Mesenchymal stem cell (in vitro differentiated cells and primary cell): ENCODE results near the gene DLEC1.
A peak's percentile ranks its signal among the peaks of the same experiment; 100 is the strongest.

Source experiments
- DNase-seq: peaks from one replicate; pipeline ENCODE4 v3.0.0-alpha.2; 2013
- H2AFZ ChIP-seq: one replicate; pipeline ENCODE4 v1.6.1; 2013; ENCODE audit warnings: low read depth, mild to moderate bottlenecking, control low read depth, inconsistent platforms, low read length, moderate library complexity
- H2AK5ac ChIP-seq: 2 replicates; pipeline ENCODE4 v1.6.1; 2013; ENCODE audit warnings: low read length, moderate library complexity, mild to moderate bottlenecking, inconsistent platforms; ENCODE audit not compliant: severe bottlenecking
- H2BK120ac ChIP-seq: one replicate; pipeline ENCODE4 v1.6.1; 2013; ENCODE audit warnings: low read depth, mild to moderate bottlenecking, inconsistent platforms, low read length, moderate library complexity
- H2BK12ac ChIP-seq, 2 experiments: one replicate each; pipeline ENCODE4 v1.6.1; 2013; ENCODE audit warnings: inconsistent platforms in 2 of 2, low read length in 2 of 2, mild to moderate bottlenecking in 2 of 2, moderate library complexity in 2 of 2, control low read depth in 1 of 2
- H2BK15ac ChIP-seq: one replicate; pipeline ENCODE4 v1.6.1; 2013; ENCODE audit warnings: mild to moderate bottlenecking, low read depth, inconsistent platforms; ENCODE audit not compliant: poor library complexity, severe bottlenecking
- H2BK5ac ChIP-seq: 2 replicates; pipeline ENCODE4 v1.6.1; 2013; ENCODE audit warnings: low read depth, mild to moderate bottlenecking, low read length, control low read depth, inconsistent platforms; ENCODE audit not compliant: poor library complexity, severe bottlenecking
- H3K14ac ChIP-seq, 2 experiments: one replicate each; pipeline ENCODE4 v1.6.1; 2013; ENCODE audit warnings: inconsistent platforms in 2 of 2, low read length in 2 of 2, control low read depth in 1 of 2, mild to moderate bottlenecking in 1 of 2, moderate library complexity in 1 of 2
- H3K18ac ChIP-seq, 2 experiments: one replicate each; pipeline ENCODE4 v1.6.1; 2013; ENCODE audit warnings: inconsistent platforms in 2 of 2, low read length in 2 of 2, control low read depth in 1 of 2, low read depth in 1 of 2, mild to moderate bottlenecking in 1 of 2
- H3K23ac ChIP-seq, 2 experiments: one replicate each; pipeline ENCODE4 v1.6.1; 2013; ENCODE audit warnings: inconsistent platforms in 2 of 2, low read length in 2 of 2, mild to moderate bottlenecking in 2 of 2, moderate library complexity in 2 of 2, control low read depth in 1 of 2
- H3K27ac ChIP-seq: 2 replicates; pipeline ENCODE4 v1.5.1; 2013; ENCODE audit warnings: mild to moderate bottlenecking, moderate library complexity, low read length, control low read depth, inconsistent platforms; ENCODE audit not compliant: poor library complexity, severe bottlenecking
- H3K27me3 ChIP-seq, 2 experiments: 2 replicates each; pipeline versions ENCODE4 v1.6.1 to v1.7.0; 2013; ENCODE audit warnings: low read length in 2 of 2, mild to moderate bottlenecking in 2 of 2, moderate library complexity in 2 of 2, control low read depth in 1 of 2, inconsistent platforms in 1 of 2; ENCODE audit not compliant: control insufficient read depth in 1 of 2, insufficient read depth in 1 of 2
- H3K36me3 ChIP-seq, 2 experiments: 2 replicates each; pipeline versions ENCODE4 v1.6.1 to v1.7.0; 2013; ENCODE audit warnings: low read length in 2 of 2, control low read depth in 1 of 2, inconsistent platforms in 1 of 2, low read depth in 1 of 2, mild to moderate bottlenecking in 1 of 2; ENCODE audit not compliant: insufficient read depth in 2 of 2, control insufficient read depth in 1 of 2
- H3K4ac ChIP-seq, 2 experiments: one replicate each; pipeline ENCODE4 v1.6.1; 2013; ENCODE audit warnings: inconsistent platforms in 2 of 2, low read length in 2 of 2, mild to moderate bottlenecking in 2 of 2, moderate library complexity in 2 of 2, control low read depth in 1 of 2, low read depth in 1 of 2
- H3K4me1 ChIP-seq: 2 replicates; pipeline ENCODE4 v1.6.1; 2013; ENCODE audit warnings: low read depth, low read length, control low read depth; ENCODE audit not compliant: control insufficient read depth, insufficient read depth
- H3K4me2 ChIP-seq: 2 replicates; pipeline ENCODE4 v1.6.1; 2013; ENCODE audit warnings: low read length, mild to moderate bottlenecking, inconsistent platforms; ENCODE audit not compliant: poor library complexity, severe bottlenecking
- H3K4me3 ChIP-seq, 2 experiments: 2 replicates each; pipeline versions ENCODE4 v1.5.1 to v1.7.0; 2013; ENCODE audit warnings: low read length in 2 of 2, mild to moderate bottlenecking in 2 of 2, control low read depth in 1 of 2, low read depth in 1 of 2; ENCODE audit not compliant: insufficient read depth in 1 of 2
- H3K79me1 ChIP-seq: replicated peaks from 2 replicates; pipeline ENCODE4 v1.6.1; 2013; ENCODE audit warnings: mild to moderate bottlenecking, control low read depth, low read length, inconsistent platforms; ENCODE audit not compliant: poor library complexity, severe bottlenecking
- H3K9ac ChIP-seq: 2 replicates; pipeline ENCODE4 v1.7.0; 2013; ENCODE audit warnings: mild to moderate bottlenecking, low read length, moderate library complexity
- H3K9me3 ChIP-seq: 2 replicates; pipeline ENCODE4 v1.7.0; 2013; ENCODE audit warnings: mild to moderate bottlenecking, low read length; ENCODE audit not compliant: control insufficient read depth
- H4K8ac ChIP-seq: one replicate; pipeline ENCODE4 v1.6.1; 2013; ENCODE audit warnings: inconsistent platforms, mild to moderate bottlenecking, low read length, moderate library complexity
- H4K91ac ChIP-seq: one replicate; pipeline ENCODE4 v1.6.1; 2013; ENCODE audit warnings: mild to moderate bottlenecking, low read length, inconsistent platforms
- WGBS: methylation state at CpG from one replicate; pipeline ENCODE4 v1.1.7; 2013; ENCODE audit warnings: mixed read lengths; 5-methylcytosine and 5-hydroxymethylcytosine counted together

Gene DLEC1

DNA sequence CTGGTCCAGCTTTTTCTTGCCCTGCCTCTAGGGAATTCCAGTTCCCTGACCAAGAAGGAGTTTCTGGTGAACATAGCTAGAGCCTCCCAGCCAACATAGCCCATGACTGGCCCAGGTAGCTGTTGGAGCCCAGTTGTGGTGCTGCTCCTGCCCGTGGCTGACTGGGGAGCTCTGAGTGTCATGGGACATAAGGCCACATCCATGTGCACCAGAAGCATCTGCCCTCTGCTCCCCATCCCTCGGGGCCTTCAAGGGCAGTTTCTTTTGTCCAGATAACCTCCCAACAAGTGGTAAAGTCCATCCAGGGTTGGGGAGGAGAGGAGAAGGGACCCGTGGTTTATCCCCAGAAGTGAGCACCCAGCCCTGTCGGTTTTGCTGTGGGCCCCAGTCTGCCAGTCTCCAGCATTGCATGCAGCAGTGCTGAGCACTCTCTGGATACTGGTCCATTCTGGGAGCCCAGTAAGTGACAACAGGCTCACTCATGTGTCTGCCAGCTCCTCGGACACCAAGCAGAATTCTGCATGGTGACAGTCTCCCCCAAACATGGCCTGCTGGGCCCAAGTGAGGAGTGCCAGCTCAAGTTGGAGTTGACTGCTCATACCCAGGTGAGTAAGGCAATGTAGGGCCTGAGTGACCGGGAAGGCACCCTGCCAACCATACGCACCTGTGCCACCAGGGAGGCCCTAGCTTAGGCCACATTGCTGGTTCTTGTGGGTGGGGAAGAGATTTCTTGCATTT lies 69.1 kb downstream of the DLEC1 start:
- H3K23ac ChIP-seq, result peak overlapping the region in 1 of 2 experiments; percentile 64
- no peak overlapping the region for H3K4ac ChIP-seq
- DNase-seq, result no peak
- no peak overlapping the region for H2BK5ac ChIP-seq
- H3K18ac ChIP-seq, result no peak overlapping the region
- H3K9me3 ChIP-seq, result peaks cover 16% of the 10 kb centered on the region
- no peak overlapping the region for H2AK5ac ChIP-seq
- H2BK15ac ChIP-seq, result no peak overlapping the region
- H3K4me3 ChIP-seq, result no peak overlapping the region
- H4K91ac ChIP-seq, result no peak overlapping the region
- no peak overlapping the region for H3K14ac ChIP-seq
- no peak overlapping the region for H3K4me2 ChIP-seq
- H3K9ac ChIP-seq, result no peak overlapping the region
- H4K8ac ChIP-seq, result no peak overlapping the region
- no peaks in the 10 kb centered on the region for H3K4me1 ChIP-seq
- no peak overlapping the region for H2BK120ac ChIP-seq
- H3K27me3 ChIP-seq, result peaks cover 2 to 7% of the 10 kb centered on the region in 2 experiments
- no peaks in the 10 kb centered on the region for H3K79me1 ChIP-seq
- no peak overlapping the region for H3K27ac ChIP-seq
- H2BK12ac ChIP-seq, result no peak overlapping the region
- WGBS, result 85% methylated on average over 7 of the region's 7 CpGs
- no peak overlapping the region for H2AFZ ChIP-seq
- no peaks in the 10 kb centered on the region for H3K36me3 ChIP-seq

DNA sequence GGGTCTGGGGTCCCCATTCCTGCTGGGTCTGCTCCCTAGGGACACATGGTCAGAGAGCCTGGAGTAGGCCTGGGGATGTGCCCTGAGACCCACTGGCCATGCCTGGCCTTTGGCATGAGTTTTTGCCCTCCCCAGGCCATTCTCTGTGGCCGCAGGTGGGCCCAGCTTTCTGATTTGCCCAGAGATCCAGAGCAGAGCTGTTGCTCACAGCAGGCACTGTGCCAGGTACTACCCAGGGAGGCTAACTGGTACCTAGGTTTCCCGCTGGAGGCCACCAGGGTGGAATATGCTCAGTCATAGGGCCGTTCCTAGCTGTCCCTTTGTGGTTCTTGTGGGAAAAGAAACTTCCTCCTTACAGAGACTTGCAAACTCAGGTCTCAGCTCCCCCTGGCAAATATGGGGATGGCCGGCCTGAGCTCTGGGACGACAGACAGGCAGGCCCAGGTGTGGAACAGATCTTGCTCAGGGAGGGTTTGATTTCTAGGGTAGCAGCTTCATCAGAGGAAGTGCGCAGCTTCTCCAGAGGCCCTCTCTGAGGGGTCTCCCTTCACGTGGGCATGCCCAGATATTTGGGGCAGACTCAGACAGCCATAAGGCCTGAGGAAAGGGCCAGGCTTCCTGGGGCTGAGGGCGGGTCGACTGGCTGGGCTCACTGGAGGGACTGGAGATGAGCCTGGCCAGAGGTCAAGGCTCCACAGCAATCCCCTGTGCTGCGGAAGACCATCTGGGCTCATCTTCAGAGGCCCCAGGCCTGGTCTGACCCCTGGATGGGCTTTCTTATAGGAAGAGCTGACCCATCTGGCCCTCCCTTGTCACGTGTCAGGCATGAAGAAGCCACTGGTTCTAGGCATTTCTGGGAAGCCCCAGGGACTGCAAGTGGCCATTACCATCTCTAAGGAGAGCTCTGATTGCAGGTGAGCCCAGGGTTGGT lies 69.9 kb downstream of the DLEC1 start:
- H3K27ac ChIP-seq, result no peak overlapping the region
- peaks cover 0 to 7% of the 10 kb centered on the region in 2 experiments for H3K27me3 ChIP-seq
- no peak overlapping the region for H2BK15ac ChIP-seq
- H2AK5ac ChIP-seq, result no peak overlapping the region
- no peak overlapping the region for H2BK5ac ChIP-seq
- no peak overlapping the region for H4K8ac ChIP-seq
- no peak overlapping the region for H4K91ac ChIP-seq
- no peaks in the 10 kb centered on the region for H3K79me1 ChIP-seq
- H2AFZ ChIP-seq, result no peak overlapping the region
- H3K9ac ChIP-seq, result no peak overlapping the region
- H3K4me1 ChIP-seq, result no peaks in the 10 kb centered on the region
- no peak overlapping the region for H3K4ac ChIP-seq
- no peak for DNase-seq
- no peaks in the 10 kb centered on the region for H3K36me3 ChIP-seq
- no peak overlapping the region for H3K4me2 ChIP-seq
- H3K23ac ChIP-seq, result peak overlapping the region in 1 of 2 experiments; percentile 64
- H2BK12ac ChIP-seq, result no peak overlapping the region
- H3K18ac ChIP-seq, result no peak overlapping the region
- H3K9me3 ChIP-seq, result peaks cover 16% of the 10 kb centered on the region
- H2BK120ac ChIP-seq, result no peak overlapping the region
- H3K14ac ChIP-seq, result no peak overlapping the region
- H3K4me3 ChIP-seq, result no peak overlapping the region
- WGBS, result 87% methylated on average over 10 of the region's 11 CpGs

DNA sequence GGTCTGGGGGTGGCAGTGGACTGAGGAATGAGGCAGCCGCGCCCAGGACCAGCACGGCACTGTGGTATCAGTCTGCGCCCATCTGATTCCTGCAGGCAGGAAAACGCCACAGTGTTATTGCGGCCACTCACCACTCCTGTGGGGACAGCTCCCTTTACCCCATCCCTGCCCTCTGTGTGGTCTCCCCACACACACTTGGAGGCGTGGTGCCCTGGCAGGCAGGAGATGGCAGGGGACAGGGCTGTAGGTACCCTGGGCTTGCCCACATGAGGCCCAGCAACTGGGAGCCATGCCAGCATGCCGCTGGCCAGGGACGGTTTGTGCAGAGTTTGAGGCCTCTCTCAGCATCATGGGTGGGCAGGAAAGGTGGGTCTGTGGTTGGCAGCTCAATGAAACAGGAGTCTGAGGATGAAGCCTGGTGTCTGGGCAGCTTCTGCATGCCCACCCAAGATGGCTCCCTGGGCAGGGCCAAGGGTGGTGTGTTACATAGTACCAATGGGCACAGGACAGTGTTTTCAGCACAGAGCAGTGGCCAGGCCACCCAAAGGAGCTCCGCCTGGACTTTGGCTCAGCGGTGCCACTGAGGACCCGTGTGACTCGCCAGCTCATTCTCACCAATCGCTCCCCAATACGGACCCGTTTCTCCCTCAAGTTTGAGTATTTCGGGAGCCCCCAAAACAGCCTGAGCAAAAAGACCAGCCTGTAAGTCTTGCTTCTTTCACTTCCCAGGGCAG lies 70.7 kb downstream of the DLEC1 start:
- no peak overlapping the region for H2BK5ac ChIP-seq
- H3K9ac ChIP-seq, result no peak overlapping the region
- 94% methylated on average over 17 of the region's 17 CpGs for WGBS
- no peak overlapping the region for H4K8ac ChIP-seq
- H3K18ac ChIP-seq, result no peak overlapping the region
- DNase-seq, result no peak
- H2BK12ac ChIP-seq, result no peak overlapping the region
- no peak overlapping the region for H3K4me3 ChIP-seq
- no peak overlapping the region for H3K27ac ChIP-seq
- H3K14ac ChIP-seq, result peak overlapping the region in 1 of 2 experiments; percentile 13
- H3K27me3 ChIP-seq, result peaks cover 0 to 10% of the 10 kb centered on the region in 2 experiments
- H4K91ac ChIP-seq, result no peak overlapping the region
- H3K36me3 ChIP-seq, result no peaks in the 10 kb centered on the region
- peaks cover 3% of the 10 kb centered on the region for H3K4me1 ChIP-seq
- no peak overlapping the region for H2AK5ac ChIP-seq
- H2BK120ac ChIP-seq, result no peak overlapping the region
- H3K79me1 ChIP-seq, result no peaks in the 10 kb centered on the region
- H3K9me3 ChIP-seq, result peaks cover 14% of the 10 kb centered on the region
- H2AFZ ChIP-seq, result no peak overlapping the region
- H3K23ac ChIP-seq, result no peak overlapping the region
- H3K4ac ChIP-seq, result no peak overlapping the region
- no peak overlapping the region for H3K4me2 ChIP-seq
- H2BK15ac ChIP-seq, result no peak overlapping the region
